ENCODE results near the gene CDNF.

CDNF gene

DNA sequence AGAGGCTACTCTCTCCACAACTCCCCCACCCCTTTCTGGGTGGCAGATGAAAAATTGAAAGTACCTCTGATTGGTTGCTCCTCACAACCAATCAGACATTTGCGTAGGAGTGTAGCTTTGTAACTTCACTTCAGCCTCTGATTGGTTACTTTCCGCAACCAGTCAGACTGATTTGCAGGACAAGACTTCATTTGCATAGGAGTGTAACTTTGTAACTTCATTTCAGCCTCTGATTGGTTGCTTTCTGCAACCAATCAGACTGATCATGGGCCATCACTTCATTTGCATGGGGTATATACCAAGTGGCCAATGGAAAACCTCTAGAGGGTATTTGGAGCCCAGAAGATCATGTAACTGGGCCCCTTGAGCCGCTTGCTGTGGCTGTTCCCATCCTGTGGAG lies 25.6 kb downstream of the CDNF start:
- H3K9ac ChIP-seq (ENCODE audit: low read length) = no peak overlapping the region
- no peaks in the 10 kb centered on the region for H3F3A ChIP-seq (ENCODE audit: insufficient read depth, low read length)
- no peak overlapping the region for H3K27ac ChIP-seq (ENCODE audit: low read length)
- no peak for DNase-seq
- no peaks in the 10 kb centered on the region for H3K36me3 ChIP-seq (replicated peaks; ENCODE audit: insufficient read depth, low read length)
- H3K9me2 ChIP-seq (replicated peaks; ENCODE audit: insufficient read depth, low read length) = no peaks in the 10 kb centered on the region
- no peak overlapping the region for H3K4me2 ChIP-seq (ENCODE audit: low read depth, low read length)
- no peaks in the 10 kb centered on the region for H3K4me1 ChIP-seq (ENCODE audit: low read length)
- TF ChIP-seq CTCF (IDR thresholded peaks at IDR 0.05; ENCODE audit: low read length) (no peak), EZH2 (optimal IDR thresholded peaks at IDR 0.05; ENCODE audit: low read depth, low read length) (no peak), EZH2phosphoT487 (IDR thresholded peaks at IDR 0.05; ENCODE audit: low read length) (no peak)
- H3K79me2 ChIP-seq (ENCODE audit: low read length) = no peaks in the 10 kb centered on the region
- no peaks in the 10 kb centered on the region for H3K9me3 ChIP-seq (replicated peaks; ENCODE audit: insufficient read depth, low read length)
- no peak overlapping the region for H2AFZ ChIP-seq (ENCODE audit: low read length)
- H3K27me3 ChIP-seq (replicated peaks; ENCODE audit: insufficient read depth, low read length) = no peaks in the 10 kb centered on the region
- no peak overlapping the region for H3K4me3 ChIP-seq (ENCODE audit: low read length)
- no peaks in the 10 kb centered on the region for H4K20me1 ChIP-seq (ENCODE audit: insufficient read depth, low read length)

GRCh38 chr10:14810969-14811953 lies 26.6 kb downstream of the CDNF start:
- Histone ChIP-seq H3K79me2 (ENCODE audit: low read length) (no peaks in the 10 kb centered on the region), H2AFZ (ENCODE audit: low read length) (no peak overlapping the region), H3F3A (ENCODE audit: insufficient read depth, low read length) (no peaks in the 10 kb centered on the region), H3K4me2 (ENCODE audit: low read depth, low read length) (no peak overlapping the region), H3K9ac (ENCODE audit: low read length) (no peak overlapping the region), H3K9me2 (replicated peaks; ENCODE audit: insufficient read depth, low read length) (no peaks in the 10 kb centered on the region), H3K9me3 (replicated peaks; ENCODE audit: insufficient read depth, low read length) (no peaks in the 10 kb centered on the region), H3K36me3 (replicated peaks; ENCODE audit: insufficient read depth, low read length) (no peaks in the 10 kb centered on the region), H3K27ac (ENCODE audit: low read length) (no peak overlapping the region), H3K27me3 (replicated peaks; ENCODE audit: insufficient read depth, low read length) (no peaks in the 10 kb centered on the region), H4K20me1 (ENCODE audit: insufficient read depth, low read length) (no peaks in the 10 kb centered on the region), H3K4me1 (ENCODE audit: low read length) (no peaks in the 10 kb centered on the region), H3K4me3 (ENCODE audit: low read length) (no peak overlapping the region)
- DNase-seq = no peak
- TF ChIP-seq EZH2phosphoT487 (IDR thresholded peaks at IDR 0.05; ENCODE audit: low read length) = no peak
- TF ChIP-seq EZH2 (optimal IDR thresholded peaks at IDR 0.05; ENCODE audit: low read depth, low read length) = no peak
- no peak for TF ChIP-seq CTCF (IDR thresholded peaks at IDR 0.05; ENCODE audit: low read length)

GRCh38 chr10:14806318-14806717 lies 31.5 kb downstream of the CDNF start:
- H3K4me3 ChIP-seq (ENCODE audit: low read length) = no peak overlapping the region
- TF ChIP-seq CTCF (IDR thresholded peaks at IDR 0.05; ENCODE audit: low read length) (no peak), EZH2 (optimal IDR thresholded peaks at IDR 0.05; ENCODE audit: low read depth, low read length) (no peak), EZH2phosphoT487 (IDR thresholded peaks at IDR 0.05; ENCODE audit: low read length) (no peak)
- H3F3A ChIP-seq (ENCODE audit: insufficient read depth, low read length) = no peaks in the 10 kb centered on the region
- H2AFZ ChIP-seq (ENCODE audit: low read length) = no peak overlapping the region
- H3K9ac ChIP-seq (ENCODE audit: low read length) = no peak overlapping the region
- H4K20me1 ChIP-seq (ENCODE audit: insufficient read depth, low read length) = no peaks in the 10 kb centered on the region
- no peaks in the 10 kb centered on the region for H3K9me3 ChIP-seq (replicated peaks; ENCODE audit: insufficient read depth, low read length)
- DNase-seq = no peak
- no peak overlapping the region for H3K4me2 ChIP-seq (ENCODE audit: low read depth, low read length)
- no peaks in the 10 kb centered on the region for H3K27me3 ChIP-seq (replicated peaks; ENCODE audit: insufficient read depth, low read length)
- no peaks in the 10 kb centered on the region for H3K9me2 ChIP-seq (replicated peaks; ENCODE audit: insufficient read depth, low read length)
- H3K4me1 ChIP-seq (ENCODE audit: low read length) = no peaks in the 10 kb centered on the region
- no peaks in the 10 kb centered on the region for H3K79me2 ChIP-seq (ENCODE audit: low read length)
- H3K36me3 ChIP-seq (replicated peaks; ENCODE audit: insufficient read depth, low read length) = no peaks in the 10 kb centered on the region
- H3K27ac ChIP-seq (ENCODE audit: low read length) = no peak overlapping the region

Data from MM.1S (cell line).